GM12878 (cell line): ENCODE results near the gene TIRAP. TPM values are rescaled to one million over a fixed set of nuclear protein-coding genes. Genes with fewer than 3 reads are reported as not detected.

Source experiments
- ATAC-seq: fragments of 200-7000 bp; cut with Tn5 transposase; 3 replicates; pipeline ENCODE4 v1.9.1; 2020; ENCODE audit warnings: mild to moderate bottlenecking, moderate library complexity
- BruUV-seq: library from RNA; stranded (reverse); fragments of 400-500 nt; replicated peaks from 2 replicates; lab custom pipeline; 2021; lab: Mats Ljungman, UMichigan
- CTCF ChIA-PET: fragments of 300-600 bp; sonication (Branson Sonifier 250); formaldehyde crosslinking; extraction: SDS; loops from one replicate; lab custom pipeline; 2021; ENCODE audit warnings: inconsistent platforms; lab: Yijun Ruan, JAX
- POLR2A ChIA-PET: fragments of 350-600 bp; formaldehyde crosslinking; extraction: SDS; loops from one replicate; lab custom pipeline; 2021; ENCODE audit warnings: inconsistent platforms; lab: Charles Lee
- RAD21 ChIA-PET: fragments of 300-600 bp; sonication (Branson Sonifier 250); formaldehyde crosslinking; loops from one replicate; lab custom pipeline; 2023; ENCODE audit warnings: antibody characterized with exemption; ENCODE audit not compliant: unreplicated experiment; lab: Charles Lee
- SMC1A ChIA-PET: fragments of 300-600 bp; sonication (Branson Sonifier 250); formaldehyde crosslinking; loops from one replicate; lab custom pipeline; 2023; ENCODE audit not compliant: unreplicated experiment, uncharacterized antibody; lab: Charles Lee
- DNase-seq: peaks from one replicate; pipeline ENCODE4 v3.0.0-alpha.2; 2011; ENCODE audit warnings: low read depth, low spot score
- FAIRE-seq: peaks from 3 replicates; lab custom pipeline; 2011; peaks lifted over from hg19 to GRCh38; lab: Jason Lieb, UNC
- H2AFZ ChIP-seq: 2 replicates; pipeline ENCODE4 v1.6.0; 2011; ENCODE audit warnings: low read depth, low read length, control low read depth; ENCODE audit not compliant: control insufficient read depth
- H3K27ac ChIP-seq: 2 replicates; pipeline ENCODE4 v1.5.1; 2011; ENCODE audit warnings: control low read depth; ENCODE audit not compliant: control insufficient read depth, insufficient read depth
- H3K27me3 ChIP-seq, 2 experiments: replicated peaks in 1 of 2; 2 replicates each; pipeline versions ENCODE4 v1.6.0 to v1.6.1; 2011; ENCODE audit warnings: low read length in 1 of 2; ENCODE audit not compliant: control insufficient read depth in 2 of 2, insufficient read depth in 2 of 2
- H3K36me3 ChIP-seq, 2 experiments: 2 replicates each; pipeline ENCODE4 v1.5.1; 2011; ENCODE audit warnings: low read length in 1 of 2; ENCODE audit not compliant: control insufficient read depth in 2 of 2, insufficient read depth in 2 of 2
- H3K4me1 ChIP-seq: 2 replicates; pipeline ENCODE4 v1.6.1; 2011; ENCODE audit warnings: mild to moderate bottlenecking, low read length, moderate library complexity, mixed read lengths; ENCODE audit not compliant: control insufficient read depth, insufficient read depth
- H3K4me2 ChIP-seq: 2 replicates; pipeline ENCODE4 v1.6.0; 2011; ENCODE audit warnings: control low read depth; ENCODE audit not compliant: control insufficient read depth, insufficient read depth
- H3K4me3 ChIP-seq: fragments of 200-600 bp; sonication (generic); 2 replicates; pipeline ENCODE4 v1.5.1; 2016
- H3K79me2 ChIP-seq: 2 replicates; pipeline ENCODE4 v1.6.0; 2011; ENCODE audit warnings: low read length; ENCODE audit not compliant: control insufficient read depth, insufficient read depth
- H3K9ac ChIP-seq: 2 replicates; pipeline ENCODE4 v1.8.0; 2011; ENCODE audit warnings: low read length, control low read depth, mixed read lengths; ENCODE audit not compliant: control insufficient read depth, insufficient read depth
- H3K9me3 ChIP-seq: replicated peaks from 3 replicates; pipeline ENCODE4 v1.5.1; 2011; ENCODE audit warnings: mild to moderate bottlenecking, low read length; ENCODE audit not compliant: control insufficient read depth, insufficient read depth
- H4K20me1 ChIP-seq: 2 replicates; pipeline ENCODE4 v1.6.0; 2011; ENCODE audit not compliant: control insufficient read depth, insufficient read depth
- ASH2L ChIP-seq: fragments of 300-600, 200-600 bp; sonication (generic); IDR thresholded peaks from 2 replicates; pipeline ENCODE4 v1.6.1; 2017; ENCODE audit warnings: low read depth, mild to moderate bottlenecking, borderline replicate concordance
- DPF2 ChIP-seq: fragments of 450-650 bp; IDR thresholded peaks from 2 replicates; pipeline ENCODE4 v1.6.1; 2017; ENCODE audit warnings: mild to moderate bottlenecking
- E4F1 ChIP-seq: fragments of 450-650 bp; IDR thresholded peaks from 2 replicates; pipeline ENCODE4 v1.6.1; 2018; ENCODE audit warnings: borderline replicate concordance, mild to moderate bottlenecking; ENCODE audit not compliant: partially characterized antibody
- HSF1 ChIP-seq: fragments of 150-350 bp; IDR thresholded peaks from 2 replicates; pipeline ENCODE4 v1.6.1; 2014; ENCODE audit warnings: mild to moderate bottlenecking, low read depth, low read length
- IKZF2 ChIP-seq, 2 experiments: fragments of 450-650 bp; IDR thresholded peaks; 2 replicates each; pipeline ENCODE4 v1.6.1; 2017; ENCODE audit warnings: mild to moderate bottlenecking in 2 of 2, moderate library complexity in 2 of 2
- IRF4 ChIP-seq: IDR thresholded peaks from 2 replicates; pipeline ENCODE4 v1.6.1; 2011; ENCODE audit warnings: low read depth, low read length
- NFYB ChIP-seq: IDR thresholded peaks from 2 replicates; pipeline ENCODE4 v1.6.1; 2011; ENCODE audit warnings: low read depth, mild to moderate bottlenecking, low read length, improper control_type of control experiment, moderate library complexity; ENCODE audit not compliant: insufficient read depth
- YY1 ChIP-seq: IDR thresholded peaks from 2 replicates; pipeline ENCODE4 v1.6.1; 2011; ENCODE audit warnings: low read depth, mild to moderate bottlenecking, low read length
- WGBS: methylation state at CpG from one replicate; pipeline ENCODE4 v1.1.6; 2016; ENCODE audit warnings: low lambda C conversion rate; ENCODE audit not compliant: insufficient replicate concordance, insufficient coverage; ENCODE audit errors: missing lambda C conversion rate; 5-methylcytosine and 5-hydroxymethylcytosine counted together
- in situ Hi-C: fragments of 300-500 bp; cut with MboI; formaldehyde crosslinking; loops from 9 replicates; pipeline ENCODE4 v1.14.3; 2018; ENCODE audit warnings: mixed read lengths
- intact Hi-C: fragments of 100-400 bp; cut with micrococcal nuclease; formaldehyde crosslinking; loops from one replicate; pipeline ENCODE4 v1.14.2; 2022; ENCODE audit not compliant: unreplicated experiment
- polyA plus RNA-seq, 11 experiments: library from polyadenylated mRNA; depleted of rRNA in 4 of 11; unstranded in 6 of 11; stranded (reverse) in 5 of 11; fragments of >200 nt; fragmentation: Nextera tagmentation in 4 of 11; fragmentation: Illumina TruSeq in 1 of 11; extraction: Ambion mirVana in 4 of 11; extraction: Trizol in 1 of 11; gene quantifications; 1 replicate in 1 of 11; 2 replicates in 10 of 11; pipeline versions ENCODE4 v1.2.1 to v1.2.3, GENCODE V29; 2011 to 2016; ENCODE audit warnings: inconsistent platforms in 2 of 11, missing spikeins in 2 of 11, low read depth in 1 of 11
- total RNA-seq, 4 experiments: library from RNA; depleted of rRNA in 3 of 4; stranded (reverse); fragments of >200 nt in 3 of 4; fragmentation: Illumina TruSeq in 1 of 4; extraction: Trizol in 1 of 4; gene quantifications; 2 replicates each; pipeline versions ENCODE4 v1.2.1 to v1.2.3, GENCODE V29; 2013 to 2021
- TF ChIP-seq, protein P1 (sequence below): IDR thresholded peaks from 2 replicates; pipeline ENCODE4 v1.6.1; 2012; ENCODE audit warnings: mild to moderate bottlenecking, low read depth, low read length

TIRAP gene
- total and polyA plus RNA-seq, 10 of the 15 experiments (the other 5 are each of a cell fraction or from before 2014, with no cell fraction given): 0.76 to 9.9 (median 4.7) TPM

GRCh38 chr11:126304457-126305075, 21.7 kb downstream of the TIRAP start:
- Histone ChIP-seq H3K9ac (peak overlapping the region; percentile 97), H3K36me3 (0 out of 4 replicates have a peak, but pooled peaks cover 0 to 6% of the 10 kb centered on the region in 2 experiments), H2AFZ (peak overlapping the region; percentile 93), H3K9me3 (no peaks in the 10 kb centered on the region), H3K27ac (peak overlapping the region; percentile 92), H3K79me2 (peaks cover 25% of the 10 kb centered on the region), H4K20me1 (no peaks in the 10 kb centered on the region), H3K27me3 (no peaks in the 10 kb centered on the region), H3K4me3 (peak overlapping the region; percentile 96), H3K4me1 (peaks cover 11% of the 10 kb centered on the region), H3K4me2 (peak overlapping the region; percentile 83)
- ChIA-PET RAD21 (interaction anchor here (1.0 to 2.7 kb wide), 4 partner anchors 11 to 93 kb away, joined by 4 to 7 read pairs (median 4); partner anchors contain the start of genes FAM118B and RPUSD4), CTCF (interaction anchor here (0.6 to 10.0 kb wide), 3 partner anchors 9 to 178 kb away, joined by 3 to 232 read pairs (median 3); no protein-coding TSS in a partner anchor), SMC1A (interaction anchor here (0.9 to 3.5 kb wide), 7 partner anchors 8 to 176 kb away, joined by 3 to 14 read pairs (median 5); partner anchors contain the start of genes FOXRED1 and SRPRA), POLR2A (interaction anchor here (0.6 to 1.3 kb wide), 6 partner anchors 11 to 116 kb away, joined by 3 to 5 read pairs (median 4); partner anchors contain the start of gene ST3GAL4)
- FAIRE-seq (peak; percentile 47), DNase-seq (no peak), ATAC-seq (peak; percentile 74)
- BruUV-seq: TSS peak; percentile 80
- under 1% methylated on average over 12 of the region's 12 CpGs for WGBS
- intact Hi-C loops (loop anchor here (1.0 to 2.0 kb wide), 2 partner anchors 20 to 36 kb away; partner anchors contain the start of genes FOXRED1 and SRPRA), in situ Hi-C loops (no loop called here)
- TF ChIP-seq E4F1 (no peak), DPF2 (no peak), NFYB (0 out of 2 replicates have a peak, but pooled peaks have one; percentile 3), ASH2L (no peak), IRF4 (0 out of 2 replicates have a peak, but pooled peaks have one; percentile 3), YY1 (peak; percentile 35; the same call in 1 of the 2 replicates), HSF1 (no peak), IKZF2 (IDR thresholded peaks at IDR 0.05) (peak in 1 of 2 experiments; percentile 9; a peak in 1 of 4 replicates)
- TF ChIP-seq, protein P1, sequence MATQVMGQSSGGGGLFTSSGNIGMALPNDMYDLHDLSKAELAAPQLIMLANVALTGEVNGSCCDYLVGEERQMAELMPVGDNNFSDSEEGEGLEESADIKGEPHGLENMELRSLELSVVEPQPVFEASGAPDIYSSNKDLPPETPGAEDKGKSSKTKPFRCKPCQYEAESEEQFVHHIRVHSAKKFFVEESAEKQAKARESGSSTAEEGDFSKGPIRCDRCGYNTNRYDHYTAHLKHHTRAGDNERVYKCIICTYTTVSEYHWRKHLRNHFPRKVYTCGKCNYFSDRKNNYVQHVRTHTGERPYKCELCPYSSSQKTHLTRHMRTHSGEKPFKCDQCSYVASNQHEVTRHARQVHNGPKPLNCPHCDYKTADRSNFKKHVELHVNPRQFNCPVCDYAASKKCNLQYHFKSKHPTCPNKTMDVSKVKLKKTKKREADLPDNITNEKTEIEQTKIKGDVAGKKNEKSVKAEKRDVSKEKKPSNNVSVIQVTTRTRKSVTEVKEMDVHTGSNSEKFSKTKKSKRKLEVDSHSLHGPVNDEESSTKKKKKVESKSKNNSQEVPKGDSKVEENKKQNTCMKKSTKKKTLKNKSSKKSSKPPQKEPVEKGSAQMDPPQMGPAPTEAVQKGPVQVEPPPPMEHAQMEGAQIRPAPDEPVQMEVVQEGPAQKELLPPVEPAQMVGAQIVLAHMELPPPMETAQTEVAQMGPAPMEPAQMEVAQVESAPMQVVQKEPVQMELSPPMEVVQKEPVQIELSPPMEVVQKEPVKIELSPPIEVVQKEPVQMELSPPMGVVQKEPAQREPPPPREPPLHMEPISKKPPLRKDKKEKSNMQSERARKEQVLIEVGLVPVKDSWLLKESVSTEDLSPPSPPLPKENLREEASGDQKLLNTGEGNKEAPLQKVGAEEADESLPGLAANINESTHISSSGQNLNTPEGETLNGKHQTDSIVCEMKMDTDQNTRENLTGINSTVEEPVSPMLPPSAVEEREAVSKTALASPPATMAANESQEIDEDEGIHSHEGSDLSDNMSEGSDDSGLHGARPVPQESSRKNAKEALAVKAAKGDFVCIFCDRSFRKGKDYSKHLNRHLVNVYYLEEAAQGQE: no peak
